Suppressor macrophage treated with lipopolysaccharide for 4 hours (primary cell): ENCODE measurements around the gene SETD7.
A peak's percentile ranks its signal among the peaks of the same experiment; 100 is the strongest.

Experiments used
- DNase-seq: peaks from one replicate; pipeline ENCODE4 v3.0.0-alpha.2; 2020

SETD7 gene

DNA sequence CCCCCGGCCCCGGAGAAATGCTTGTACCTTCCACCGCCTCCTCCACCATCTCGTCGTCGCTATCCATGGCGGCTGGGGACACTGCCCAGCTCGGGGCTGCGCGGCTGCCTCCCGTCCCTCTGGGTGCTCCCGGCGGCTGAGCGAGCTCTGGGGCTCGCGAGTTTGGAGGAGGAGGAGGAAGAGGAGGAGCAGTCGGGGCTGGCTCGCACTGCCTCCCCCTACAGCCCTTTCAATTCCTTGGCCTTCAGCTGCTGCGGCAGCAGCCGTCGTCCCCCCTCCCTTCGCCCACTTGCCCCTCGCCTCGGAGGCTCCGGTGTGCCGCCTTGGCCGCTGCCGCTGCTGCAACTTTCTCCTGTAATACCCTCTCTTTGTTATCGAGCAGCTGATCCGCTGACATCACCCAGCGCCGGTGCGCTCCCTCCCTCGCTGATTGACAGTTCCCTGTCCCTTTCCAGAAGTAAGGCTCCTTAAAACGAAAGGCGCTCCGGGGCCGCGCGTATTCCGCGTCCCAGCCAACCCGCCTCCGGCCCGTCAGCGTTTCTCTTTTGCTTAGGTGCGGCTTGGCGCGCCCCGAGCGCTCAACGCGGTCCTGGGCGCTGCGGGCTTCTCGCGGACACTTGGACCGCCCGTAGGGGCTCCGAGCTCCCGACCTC lies at the start of gene SETD7:
Gene SETD7 (minus strand): TSS at position 149 of the 653 bp plus-strand sequence. CDS start 82 bp downstream, at position 67.
- peak; percentile 83 for DNase-seq

DNA sequence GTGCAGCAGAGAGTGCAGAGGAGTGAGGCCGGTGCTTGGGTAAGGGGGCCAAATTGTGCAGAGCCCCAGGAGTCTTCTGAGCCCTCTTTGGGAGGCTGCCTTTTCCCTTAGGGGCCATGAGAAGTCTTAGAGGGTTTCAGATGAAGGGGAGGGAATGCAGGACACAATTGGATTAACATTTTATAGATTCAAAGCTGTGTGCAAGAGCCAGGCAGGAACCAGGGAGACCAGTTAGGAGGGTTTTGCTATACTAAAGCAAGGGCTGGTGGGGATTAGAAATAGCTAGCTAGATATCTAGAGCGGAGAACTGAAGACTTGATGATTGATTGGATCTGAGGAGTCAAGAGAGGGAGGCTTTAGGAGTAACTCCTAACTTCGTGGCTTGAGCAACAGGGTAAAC lies 49.5 kb upstream of the SETD7 start:
- DNase-seq = no peak

DNA sequence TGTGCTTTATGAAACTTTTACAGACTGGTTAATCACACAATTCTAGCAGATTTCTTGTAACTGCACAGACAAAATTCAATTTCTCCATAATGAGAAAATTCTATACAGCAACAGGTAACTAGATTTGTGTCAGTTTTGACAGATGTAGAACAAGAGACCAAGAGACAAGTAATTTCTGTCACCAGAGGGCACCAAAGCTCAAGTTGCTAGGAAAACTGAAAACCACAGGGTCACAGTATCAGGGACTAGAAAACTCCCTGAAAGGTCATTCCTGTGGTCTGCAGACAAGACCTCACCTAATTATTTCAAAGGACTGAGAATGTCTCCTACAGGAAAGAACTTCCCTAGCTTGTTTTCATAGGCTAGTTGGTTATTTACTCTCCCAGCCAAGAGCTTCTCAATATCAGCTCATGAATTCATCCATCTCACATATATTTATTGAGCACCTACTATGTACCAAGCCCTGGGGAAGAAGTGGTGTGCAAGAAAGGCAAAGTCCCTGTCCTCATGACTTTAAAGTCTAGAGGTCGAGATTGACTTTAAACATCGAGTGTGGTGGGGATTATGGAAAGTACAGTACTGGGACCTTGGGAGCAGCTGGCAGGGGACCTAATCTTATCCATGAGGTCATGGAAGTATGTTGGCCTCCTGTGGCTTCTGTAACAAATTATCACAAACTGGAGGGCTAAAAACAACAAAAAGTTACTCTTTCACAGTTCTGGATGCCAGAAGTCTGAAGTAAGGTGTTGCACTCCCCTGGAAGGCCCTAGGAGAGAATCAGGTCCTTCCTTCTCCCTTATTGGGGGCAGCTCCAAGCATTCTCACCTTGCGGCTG lies 47.8 kb upstream of the SETD7 start:
- peak; percentile 74 for DNase-seq

DNA sequence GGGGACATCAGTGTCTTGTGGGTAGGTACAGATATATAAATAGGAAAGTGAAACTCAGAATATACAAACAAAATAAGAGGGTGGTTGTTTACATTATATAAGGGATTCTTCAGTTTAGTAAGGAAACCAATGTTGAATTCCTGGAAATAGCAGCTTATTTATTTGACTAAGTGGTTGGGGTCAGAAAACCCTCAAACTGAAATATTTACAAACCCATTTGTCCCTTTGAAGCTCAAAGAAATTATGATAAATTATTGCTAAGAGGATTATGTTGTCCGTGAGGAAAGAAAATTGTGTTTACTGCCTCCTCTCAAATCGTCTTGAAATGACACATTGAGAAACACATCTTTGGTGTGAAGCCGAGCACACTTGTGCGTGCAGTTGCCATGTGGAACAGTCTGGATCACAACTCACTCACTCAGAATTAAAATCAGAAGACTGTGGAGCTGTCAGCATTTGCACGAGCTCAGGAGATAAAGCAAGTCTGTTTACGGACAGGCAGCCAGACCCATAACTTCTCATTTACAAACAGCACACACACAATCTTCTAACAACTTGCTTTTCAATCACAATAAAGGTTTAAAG lies 46.8 kb upstream of the SETD7 start:
- no peak for DNase-seq

DNA sequence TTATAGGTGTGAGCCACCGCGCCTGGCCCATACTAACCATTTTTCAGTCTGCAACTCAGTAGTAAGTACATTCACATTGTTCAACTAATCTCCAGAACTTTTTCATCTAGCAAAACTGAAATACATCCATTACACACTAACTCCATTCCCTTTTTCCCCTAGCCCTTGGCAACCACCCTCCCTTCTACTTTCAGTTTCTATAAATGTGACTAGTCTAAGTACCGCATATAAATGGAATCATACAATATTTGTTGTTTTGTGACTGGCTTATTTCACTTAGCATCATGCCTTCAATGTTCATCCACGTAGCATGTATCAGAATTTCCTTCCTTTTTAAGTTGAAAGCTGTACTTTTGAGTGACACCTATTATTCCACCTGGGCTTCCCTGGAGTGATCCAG lies 44.6 kb upstream of the SETD7 start:
- peak; percentile 20 for DNase-seq

DNA sequence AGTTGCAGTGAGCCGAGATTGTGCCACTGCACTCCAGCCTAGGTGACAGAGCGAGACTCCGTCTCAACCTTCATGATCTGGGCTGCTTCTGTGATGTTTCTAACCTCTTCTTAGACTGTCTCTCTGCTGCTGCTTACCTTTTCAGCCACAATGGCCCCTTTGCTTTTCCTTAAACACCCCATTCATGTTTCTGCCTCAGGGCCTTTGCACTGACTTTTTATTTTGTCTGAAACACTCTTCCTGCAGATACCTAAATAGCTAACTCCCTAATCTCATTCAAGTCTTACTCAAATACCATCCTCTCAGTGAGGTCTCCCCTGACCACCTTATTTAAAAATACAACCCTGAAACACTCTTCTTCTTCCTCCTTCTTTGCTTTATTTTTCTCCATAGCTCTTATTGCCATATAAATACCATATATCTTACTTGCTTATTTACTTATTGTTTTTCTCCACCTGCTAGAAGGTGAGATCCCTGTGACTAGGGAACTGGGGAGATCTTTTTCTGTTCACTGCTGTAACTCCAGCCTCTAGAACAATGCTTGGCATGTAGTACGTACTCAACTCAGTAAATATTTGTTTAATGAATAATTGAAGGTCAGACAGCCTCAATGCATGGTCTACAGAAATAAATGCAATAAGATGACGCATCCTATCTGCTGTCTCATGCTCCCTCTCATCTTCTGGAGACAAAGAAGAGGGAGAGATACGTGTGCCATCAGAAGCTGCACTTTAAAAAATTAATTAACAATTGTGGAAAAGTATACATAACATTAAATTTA lies 43.8 kb upstream of the SETD7 start:
- no peak for DNase-seq

DNA sequence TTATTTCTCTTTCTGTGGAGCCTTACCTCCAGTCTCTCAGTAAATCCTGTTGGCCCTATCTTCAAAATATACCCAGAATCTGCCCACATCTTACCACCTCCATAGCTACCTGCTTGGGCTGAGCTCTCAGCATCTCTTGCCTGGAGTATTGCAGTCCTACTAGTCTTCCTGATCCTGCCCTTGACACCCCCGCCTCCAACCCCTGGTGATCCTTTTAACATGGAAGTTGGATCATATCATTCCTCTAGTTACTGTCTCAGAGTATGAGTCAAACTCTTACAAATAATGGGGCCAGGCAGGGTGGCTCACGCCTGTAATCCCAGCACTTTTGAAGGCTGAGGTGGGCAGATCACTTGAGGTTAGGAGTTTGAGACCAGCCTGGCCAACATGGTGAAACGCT lies 43.1 kb upstream of the SETD7 start:
- DNase-seq = no peak

DNA sequence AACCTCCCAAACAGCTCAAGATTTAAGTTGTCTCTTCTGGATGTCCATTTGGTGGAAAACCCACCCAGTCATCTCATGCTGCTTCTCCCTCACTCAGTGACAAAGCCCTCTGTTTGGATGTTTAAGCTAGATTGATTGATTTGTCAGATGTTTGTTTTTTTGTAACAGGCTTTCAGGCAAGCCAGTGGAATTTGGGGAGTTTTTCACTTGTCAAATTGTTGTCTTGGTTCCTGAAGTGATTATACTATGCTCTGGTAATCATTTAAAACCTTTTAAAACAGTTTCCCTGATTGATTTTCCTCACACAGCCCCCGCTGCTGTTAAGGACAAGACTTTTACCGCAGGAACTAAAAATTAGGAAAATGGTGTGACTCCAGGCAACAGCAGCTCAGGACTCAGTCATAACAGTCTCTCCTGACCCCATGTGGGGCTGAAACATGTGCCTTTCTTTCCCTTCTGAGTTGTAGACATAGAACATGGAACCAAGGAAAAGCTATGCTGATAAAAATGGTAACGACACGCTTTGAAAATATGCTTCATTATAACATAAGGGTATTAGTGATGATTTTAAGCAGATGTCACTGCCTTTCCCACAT lies 40.8 kb upstream of the SETD7 start:
- DNase-seq = no peak

DNA sequence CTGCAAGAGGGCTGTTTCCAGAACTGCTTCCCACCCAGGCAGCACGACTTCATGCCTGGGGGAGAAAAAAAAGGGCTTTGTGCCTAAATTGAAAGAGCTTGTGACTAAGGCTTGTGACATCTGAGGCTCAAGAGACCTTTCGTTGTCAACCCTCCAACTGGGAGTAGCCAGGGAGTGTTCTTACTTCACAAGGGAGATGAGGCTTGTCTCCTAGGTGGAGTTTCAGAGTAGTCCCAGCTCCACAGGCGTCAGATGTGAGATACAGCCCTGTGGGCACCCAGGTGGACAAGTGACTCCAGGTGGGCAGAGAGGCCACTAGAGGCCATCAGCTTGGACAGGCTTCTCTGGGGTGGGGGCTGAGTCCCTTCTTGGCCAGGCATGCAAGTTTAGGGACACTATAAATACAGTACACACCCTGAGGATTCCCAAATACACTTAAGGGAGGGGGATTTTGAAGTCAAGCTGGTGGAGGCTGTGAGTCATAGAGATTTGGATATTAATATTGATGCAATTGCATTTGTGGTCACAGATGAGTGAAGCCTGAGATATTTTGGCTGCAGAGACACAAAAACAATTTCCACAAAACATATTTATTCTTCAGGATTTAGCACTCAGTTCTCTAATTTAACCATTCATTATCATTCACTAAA lies 40.1 kb upstream of the SETD7 start:
- peak; percentile 10 for DNase-seq

DNA sequence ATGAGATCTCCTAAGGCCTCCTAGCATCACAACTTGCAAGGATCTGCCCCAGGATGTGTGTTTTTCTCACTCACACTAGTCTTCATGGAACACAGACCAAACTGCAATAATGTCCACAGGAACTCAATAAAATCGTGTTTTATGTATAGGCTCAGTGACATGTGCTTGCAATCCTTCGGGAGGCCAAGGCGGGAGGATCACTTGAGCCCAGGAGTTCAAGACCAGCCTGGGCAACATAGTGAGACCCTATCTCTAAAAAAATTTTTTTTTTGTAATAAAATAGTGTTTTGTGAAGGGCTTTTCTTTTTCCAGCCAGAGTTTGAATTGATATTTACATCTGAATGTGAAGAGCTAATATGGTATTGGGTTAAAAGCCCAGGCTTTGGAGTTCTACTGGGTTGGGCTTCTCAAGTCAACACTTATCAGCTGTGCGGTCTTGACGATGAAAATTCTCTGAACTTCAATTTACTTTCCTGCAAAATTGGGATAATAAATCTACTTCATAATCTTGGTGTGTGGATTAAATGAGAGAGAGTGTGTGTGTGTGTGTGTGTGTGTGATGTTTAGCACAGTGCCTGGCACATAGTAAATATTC lies 38.7 kb upstream of the SETD7 start:
- DNase-seq = no peak

DNA sequence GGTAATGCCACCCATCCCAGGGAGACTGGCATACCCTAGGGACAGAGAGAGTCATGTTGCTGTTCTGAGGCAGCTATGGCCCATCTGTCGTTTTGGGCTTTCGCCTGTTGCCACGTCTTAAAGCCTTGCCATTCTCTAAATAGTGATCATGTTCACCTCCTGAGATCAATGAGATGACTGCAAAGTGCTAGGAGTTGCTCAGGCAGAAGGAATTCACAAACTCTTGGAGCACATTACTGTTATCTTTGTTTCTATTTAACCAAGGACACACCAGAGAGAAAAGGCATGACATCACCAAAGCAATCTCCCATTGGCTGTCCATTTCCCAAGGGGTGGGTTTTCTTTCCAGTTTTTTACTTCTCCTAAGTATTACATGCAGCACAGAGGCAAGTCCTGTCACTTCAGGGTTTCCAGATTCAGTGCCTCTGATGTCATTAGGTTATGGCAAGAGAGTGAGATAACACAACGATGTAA lies 37.1 kb upstream of the SETD7 start:
- DNase-seq = no peak

DNA sequence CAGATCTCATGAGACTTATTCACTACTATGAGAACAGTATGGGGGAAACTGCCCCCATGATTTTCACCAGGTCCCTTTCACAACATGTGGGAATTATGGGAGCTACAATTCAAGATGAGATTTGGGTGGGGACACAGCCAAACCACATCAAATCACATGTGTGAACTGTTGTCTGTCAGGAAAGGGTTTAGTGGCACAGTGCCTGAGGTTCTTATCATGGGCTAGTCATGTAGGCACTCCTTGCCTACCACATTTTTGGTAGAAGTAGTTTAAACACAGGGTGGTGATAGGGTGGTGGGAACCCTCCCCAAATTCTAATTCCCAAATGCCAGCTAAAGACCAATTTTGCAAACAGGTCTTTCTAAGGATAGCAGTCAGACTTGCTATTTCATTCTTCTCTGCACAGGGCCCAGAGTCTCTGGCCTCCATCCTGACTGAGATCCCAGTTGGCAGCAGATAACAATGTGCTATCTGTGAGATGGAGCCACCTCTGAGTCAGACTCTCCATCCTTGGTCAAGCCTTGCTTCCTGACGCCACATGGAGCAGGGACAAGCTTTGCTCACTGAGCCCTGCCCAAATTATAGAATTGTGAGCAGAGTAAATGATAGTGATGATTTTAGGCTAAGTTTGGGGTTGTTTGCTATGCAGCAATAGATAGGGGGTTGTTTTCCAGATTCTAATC lies 33.5 kb upstream of the SETD7 start:
- DNase-seq = no peak

DNA sequence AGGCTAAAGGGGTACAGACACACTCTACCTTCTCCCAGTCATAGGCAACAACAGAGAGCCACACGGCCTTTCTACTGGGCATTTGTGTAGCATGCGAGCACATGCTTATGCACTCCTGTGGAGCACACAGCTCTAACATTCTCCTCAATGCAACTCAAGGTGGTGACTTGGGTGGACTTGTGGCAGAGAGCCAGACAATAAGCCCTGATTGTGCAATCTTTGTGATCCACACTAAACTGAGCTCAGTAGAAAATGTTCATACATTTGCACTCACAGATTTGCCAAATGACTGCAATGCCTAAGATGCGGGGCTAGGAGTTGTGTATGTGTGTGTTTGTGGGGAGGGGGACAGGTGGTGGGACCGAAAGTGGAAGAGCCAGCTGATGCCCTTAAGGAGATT lies 31.4 kb upstream of the SETD7 start:
- DNase-seq = no peak

DNA sequence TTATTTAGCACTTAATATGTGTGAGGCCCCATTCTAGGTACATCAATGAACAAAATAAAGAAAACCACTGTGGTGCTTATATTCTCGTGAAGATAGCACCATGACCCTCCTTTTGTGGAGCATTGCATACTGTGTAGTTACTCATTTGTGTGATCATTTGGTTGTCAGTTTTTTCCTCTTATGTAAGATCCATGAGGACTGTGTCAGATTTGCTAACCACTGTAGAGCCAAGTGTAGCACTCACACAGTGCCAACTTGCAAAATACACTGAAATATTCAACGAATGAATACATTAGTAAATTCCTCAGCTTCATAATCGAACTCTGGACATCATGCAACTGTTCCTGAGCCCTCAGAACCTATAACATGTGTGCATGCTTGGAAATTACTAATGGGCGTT lies 29.5 kb upstream of the SETD7 start:
- no peak for DNase-seq

DNA sequence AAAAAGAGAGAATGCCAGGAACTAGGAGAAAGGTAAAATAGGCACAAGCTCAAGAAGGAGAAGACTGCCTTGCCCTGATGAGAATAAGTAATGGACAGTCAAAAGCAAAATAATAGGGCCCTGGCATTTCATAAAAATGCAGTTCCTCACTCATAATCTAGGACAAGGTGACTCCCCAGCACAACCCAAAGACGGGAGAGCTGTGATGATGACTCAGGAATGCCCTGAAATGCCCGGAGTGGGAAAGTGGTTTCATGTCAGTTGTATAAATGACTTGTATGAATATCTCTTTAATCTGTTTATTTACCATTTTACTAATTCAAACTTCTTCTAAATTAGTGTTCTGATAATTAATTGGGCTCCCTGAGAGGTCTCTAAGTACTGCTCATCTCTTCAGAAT lies 28.8 kb upstream of the SETD7 start:
- no peak for DNase-seq

DNA sequence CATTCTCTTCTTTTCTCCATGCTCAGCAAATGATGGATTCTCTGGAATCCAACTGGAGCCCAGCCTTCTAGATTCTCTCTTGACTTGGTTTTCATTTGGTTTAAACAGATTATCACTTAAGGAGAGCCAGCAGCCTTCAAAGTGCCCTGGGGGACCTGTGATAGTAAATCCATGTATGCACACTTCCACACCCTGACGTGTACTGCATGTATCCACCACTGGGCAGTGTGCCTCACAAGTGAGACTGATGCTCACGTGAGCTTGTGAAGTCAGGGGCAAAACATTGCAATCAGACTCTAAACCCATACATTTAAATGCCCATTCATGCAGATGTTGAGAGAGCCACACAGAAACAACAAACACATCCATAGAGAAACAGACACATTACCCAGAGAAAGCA lies 28.0 kb upstream of the SETD7 start:
- no peak for DNase-seq

DNA sequence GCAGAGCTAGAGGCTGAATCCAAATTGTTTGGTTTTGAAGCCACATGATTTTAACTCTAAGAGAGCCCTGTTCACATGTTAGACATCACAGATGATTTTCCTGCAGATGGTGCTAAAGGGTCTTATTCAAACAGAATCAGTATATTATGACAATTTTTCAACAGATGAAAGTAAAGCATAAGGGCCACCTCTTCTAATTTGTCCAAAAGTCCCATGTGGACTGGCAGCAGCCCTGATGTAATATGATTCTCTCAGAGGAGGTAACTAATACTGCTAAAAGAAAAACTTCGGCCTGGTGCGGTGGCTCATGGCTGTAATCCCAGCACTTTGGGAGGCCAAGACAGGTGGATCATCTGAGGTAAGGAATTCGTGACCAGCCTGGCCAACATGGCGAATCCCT lies 26.0 kb upstream of the SETD7 start:
- DNase-seq = no peak

DNA sequence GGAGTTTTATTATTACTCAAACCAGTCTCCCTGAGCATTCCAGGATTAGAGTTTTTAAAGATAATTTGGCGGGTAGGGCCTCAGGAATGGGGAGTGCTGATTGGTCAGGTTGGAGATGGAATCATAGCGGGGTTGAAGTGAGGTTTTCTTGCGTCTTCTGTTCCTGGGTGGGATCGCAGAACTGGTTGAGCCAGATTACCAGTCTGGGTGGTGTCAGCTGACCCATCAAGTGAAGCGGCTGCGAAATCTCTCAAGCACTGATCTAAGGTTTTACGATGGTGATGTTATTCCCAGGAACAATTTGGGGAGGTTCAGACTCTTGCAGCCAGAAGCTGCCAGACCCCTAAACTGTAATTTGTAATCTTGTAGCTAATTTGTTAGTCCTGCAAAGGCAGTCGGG lies 25.1 kb upstream of the SETD7 start:
- no peak for DNase-seq

DNA sequence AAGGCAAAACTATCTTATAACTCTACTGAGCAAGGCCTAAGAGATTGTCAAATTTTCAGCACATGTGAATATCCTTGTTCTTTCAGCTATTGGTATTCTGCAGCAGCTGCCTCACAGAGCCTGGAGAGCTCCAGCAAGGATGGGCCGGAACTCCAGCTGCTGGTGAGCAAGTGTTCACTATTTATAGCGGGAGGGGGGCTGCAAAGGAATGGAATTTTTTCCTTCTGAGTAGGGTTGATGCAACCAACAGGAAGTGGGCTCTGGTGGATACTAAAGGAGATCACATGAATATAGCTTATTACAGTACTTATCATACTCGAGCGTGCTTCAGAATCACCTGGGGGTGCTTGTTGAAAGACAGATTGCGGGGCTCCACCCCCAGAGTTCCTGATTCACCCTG lies 20.2 kb upstream of the SETD7 start:
- no peak for DNase-seq

DNA sequence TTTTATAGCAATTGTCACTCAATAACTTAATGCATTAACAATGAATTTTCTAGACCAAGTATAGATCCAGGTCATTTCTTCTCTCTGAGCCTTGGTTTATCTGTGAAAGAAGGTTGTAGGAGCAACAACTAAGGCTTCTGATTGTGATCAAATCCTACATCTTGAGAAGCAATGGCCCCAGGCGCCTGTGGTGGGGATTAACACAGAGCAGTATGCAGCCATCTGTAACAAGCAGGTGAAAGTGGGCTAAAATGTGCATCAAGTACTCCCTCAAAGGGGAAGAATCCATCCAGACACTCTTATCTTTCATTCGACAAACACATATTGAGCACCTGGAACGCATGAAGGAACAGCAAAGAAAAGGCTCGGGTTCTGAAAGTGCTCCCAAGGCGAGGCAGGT lies 19.1 kb upstream of the SETD7 start:
- DNase-seq = no peak

DNA sequence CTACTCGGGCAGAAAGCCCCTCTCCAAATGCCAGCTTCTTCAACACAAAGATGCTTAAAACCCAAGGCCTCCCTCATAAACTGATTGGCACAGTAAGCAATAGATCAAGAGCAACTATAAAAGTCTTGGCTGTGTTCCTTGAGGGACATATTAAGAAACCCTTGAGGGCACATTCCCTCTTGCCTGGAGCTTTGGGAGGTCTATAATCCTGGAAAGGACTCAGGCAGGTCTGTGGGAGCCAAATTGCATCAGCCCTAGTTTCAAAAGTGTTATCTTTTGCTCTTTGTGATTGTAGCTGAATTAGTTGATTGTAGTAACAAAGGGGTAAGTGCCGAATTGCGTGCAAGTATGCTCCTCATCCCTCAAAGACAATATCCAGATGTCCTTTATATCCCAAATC lies 18.6 kb upstream of the SETD7 start:
- no peak for DNase-seq
